ENCODE measurements around the gene DIP2A.

DIP2A gene, protein sequence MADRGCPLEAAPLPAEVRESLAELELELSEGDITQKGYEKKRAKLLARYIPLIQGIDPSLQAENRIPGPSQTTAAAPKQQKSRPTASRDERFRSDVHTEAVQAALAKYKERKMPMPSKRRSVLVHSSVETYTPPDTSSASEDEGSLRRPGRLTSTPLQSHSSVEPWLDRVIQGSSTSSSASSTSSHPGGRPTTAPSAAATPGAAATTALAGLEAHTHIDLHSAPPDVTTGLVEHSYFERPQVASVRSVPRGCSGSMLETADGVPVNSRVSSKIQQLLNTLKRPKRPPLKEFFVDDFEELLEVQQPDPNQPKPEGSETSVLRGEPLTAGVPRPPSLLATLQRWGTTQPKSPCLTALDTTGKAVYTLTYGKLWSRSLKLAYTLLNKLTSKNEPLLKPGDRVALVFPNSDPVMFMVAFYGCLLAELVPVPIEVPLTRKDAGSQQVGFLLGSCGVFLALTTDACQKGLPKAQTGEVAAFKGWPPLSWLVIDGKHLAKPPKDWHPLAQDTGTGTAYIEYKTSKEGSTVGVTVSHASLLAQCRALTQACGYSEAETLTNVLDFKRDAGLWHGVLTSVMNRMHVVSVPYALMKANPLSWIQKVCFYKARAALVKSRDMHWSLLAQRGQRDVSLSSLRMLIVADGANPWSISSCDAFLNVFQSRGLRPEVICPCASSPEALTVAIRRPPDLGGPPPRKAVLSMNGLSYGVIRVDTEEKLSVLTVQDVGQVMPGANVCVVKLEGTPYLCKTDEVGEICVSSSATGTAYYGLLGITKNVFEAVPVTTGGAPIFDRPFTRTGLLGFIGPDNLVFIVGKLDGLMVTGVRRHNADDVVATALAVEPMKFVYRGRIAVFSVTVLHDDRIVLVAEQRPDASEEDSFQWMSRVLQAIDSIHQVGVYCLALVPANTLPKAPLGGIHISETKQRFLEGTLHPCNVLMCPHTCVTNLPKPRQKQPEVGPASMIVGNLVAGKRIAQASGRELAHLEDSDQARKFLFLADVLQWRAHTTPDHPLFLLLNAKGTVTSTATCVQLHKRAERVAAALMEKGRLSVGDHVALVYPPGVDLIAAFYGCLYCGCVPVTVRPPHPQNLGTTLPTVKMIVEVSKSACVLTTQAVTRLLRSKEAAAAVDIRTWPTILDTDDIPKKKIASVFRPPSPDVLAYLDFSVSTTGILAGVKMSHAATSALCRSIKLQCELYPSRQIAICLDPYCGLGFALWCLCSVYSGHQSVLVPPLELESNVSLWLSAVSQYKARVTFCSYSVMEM (N-terminal part only)

DNA sequence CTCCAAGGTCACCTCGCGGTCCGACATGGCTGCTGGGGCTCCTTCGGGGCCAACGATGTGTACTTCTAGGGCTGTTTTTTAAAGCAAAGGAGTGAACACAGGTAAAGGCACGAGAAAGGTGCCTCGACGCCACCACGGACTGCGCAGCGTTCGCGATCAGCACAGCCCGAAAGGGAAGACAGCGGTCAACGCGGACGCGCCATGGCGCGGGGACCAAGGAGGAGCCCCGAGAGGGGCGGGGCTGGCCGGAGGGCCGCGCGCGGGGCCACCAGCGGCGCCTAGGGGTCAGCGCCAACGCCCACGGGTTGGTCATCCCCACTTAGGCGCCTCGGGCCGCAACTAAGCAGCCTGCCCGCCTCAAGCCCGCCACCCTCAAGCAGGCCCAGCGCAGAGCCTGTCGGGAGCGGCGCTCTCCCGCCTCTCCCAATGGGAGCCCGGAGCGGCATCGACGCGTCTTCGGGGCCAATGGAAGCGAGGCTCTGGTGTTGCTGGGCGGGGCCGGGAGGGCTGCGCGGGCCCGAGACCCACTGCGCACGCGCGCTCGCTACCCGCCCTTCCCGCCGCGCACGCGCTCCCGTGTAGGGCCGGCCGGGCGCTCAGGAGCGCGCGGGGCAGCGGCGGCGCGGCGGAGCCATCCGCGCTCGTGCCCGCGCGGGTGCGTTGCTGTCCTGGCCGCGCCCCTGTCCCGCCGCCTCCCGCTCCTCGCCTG, at the start of gene DIP2A:
Gene DIP2A (plus strand): TSS at position 577 of the 709 bp plus-strand sequence. CDS start 241 bp downstream, outside the sequence.
- peak; percentile 83 to 90 for DNase-seq (ENCODE audit: low read depth in 2 of 2)

- no peak for DNase-seq (ENCODE audit: low read depth in 2 of 2)
Measured at GRCh38 chr21:46409641-46410406, 48.9 kb upstream of the DIP2A start.

- DNase-seq (ENCODE audit: low read depth in 2 of 2) = no peak
Measured at GRCh38 chr21:46410516-46410915, 48.2 kb upstream of the DIP2A start.

- DNase-seq (ENCODE audit: low read depth in 2 of 2) = no peak
Measured at GRCh38 chr21:46411236-46411635, 47.5 kb upstream of the DIP2A start.

GRCh38 chr21:46411691-46412090, 47.0 kb upstream of the DIP2A start:
- no peak for DNase-seq (ENCODE audit: low read depth in 2 of 2)

GRCh38 chr21:46412521-46413364, 45.9 kb upstream of the DIP2A start:
- DNase-seq (ENCODE audit: low read depth in 2 of 2) = no peak

DNA sequence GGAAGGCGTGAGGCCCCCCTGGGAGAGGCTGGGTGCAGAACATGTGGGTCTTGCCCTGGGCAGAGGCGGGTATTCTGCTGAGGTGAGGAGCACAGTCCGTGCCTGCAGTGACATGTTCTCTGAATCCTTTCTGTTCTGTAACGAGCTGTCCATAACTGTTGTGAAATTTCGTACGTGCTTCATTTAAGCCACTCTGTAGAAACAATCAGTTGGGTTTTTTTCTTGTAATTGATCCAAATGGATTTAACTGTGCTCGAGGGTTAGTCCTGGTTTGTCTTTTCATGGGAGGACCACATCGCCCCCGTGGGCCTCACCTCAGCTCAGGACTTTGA, 45.4 kb upstream of the DIP2A start:
- DNase-seq (ENCODE audit: low read depth in 2 of 2) = no peak

GRCh38 chr21:46414965-46415275, 43.8 kb upstream of the DIP2A start:
- DNase-seq (ENCODE audit: low read depth in 2 of 2) = no peak

DNA sequence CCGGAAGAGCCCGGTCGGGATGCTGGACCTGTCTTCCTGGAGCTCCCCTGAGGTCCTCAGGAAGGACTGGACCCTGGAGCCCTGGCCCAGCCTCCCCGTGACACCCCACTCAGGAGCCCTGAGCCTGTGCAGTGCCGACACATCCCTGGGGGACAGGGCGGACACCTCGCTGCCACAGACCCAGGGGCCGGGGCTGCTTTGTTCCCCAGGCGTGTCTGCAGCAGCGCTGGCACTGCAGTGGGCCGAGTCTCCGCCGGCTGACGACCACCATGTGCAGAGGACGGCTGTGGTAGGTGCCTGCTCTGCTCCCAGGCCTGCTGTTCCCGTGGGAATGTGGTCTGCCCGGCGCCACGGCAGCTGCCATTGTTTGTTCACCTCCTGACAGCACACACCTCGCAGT, 42.1 kb upstream of the DIP2A start:
- no peak for DNase-seq (ENCODE audit: low read depth in 2 of 2)

GRCh38 chr21:46418265-46418946, 40.3 kb upstream of the DIP2A start:
- DNase-seq (ENCODE audit: low read depth in 2 of 2) = no peak

DNA sequence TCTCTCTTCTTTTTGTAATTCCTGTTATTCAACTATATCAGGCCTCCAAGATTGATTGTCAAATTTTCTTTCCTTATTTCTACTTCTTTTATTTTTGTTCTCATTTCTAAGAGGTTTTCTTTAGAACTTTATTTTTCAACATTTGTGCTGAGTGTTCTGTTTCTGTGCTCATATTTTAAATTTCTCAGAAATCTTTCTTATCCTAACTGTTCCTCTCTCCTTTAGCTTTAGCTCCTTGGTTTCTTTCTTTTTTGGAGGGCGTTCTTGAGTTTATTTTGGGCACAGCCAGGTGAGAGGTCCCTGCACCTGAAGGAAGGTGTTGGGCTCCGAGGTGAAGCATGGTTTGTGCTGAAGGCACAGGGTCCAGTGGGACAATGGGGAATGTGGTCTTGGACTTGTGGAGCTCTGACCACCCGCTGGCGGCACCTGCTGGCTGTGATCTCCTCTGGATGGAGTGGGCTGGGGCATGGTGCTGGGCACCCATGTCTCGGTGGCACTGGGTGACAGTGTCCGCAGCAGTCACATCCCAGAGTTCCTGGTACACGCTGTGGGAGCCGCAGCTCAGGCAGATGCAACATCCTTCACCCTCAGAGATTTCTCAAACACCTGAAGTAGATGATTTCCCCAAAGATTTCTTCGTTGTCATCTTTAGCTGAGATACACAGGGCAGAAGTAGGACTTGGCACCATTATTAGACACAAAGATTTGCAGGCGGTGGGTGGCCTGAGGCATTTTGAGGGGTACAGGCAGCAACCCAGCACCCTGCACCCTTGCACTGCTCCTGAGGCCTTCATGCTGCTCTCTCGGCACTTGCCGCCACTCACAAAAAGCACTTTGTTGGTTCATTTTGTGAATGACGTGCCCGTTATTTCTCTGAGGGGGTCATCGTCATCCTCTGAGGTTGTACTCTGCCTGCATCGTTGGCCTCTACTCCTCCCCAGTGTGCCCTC, 38.2 kb upstream of the DIP2A start:
- DNase-seq (ENCODE audit: low read depth in 2 of 2) = no peak

- no peak for DNase-seq (ENCODE audit: low read depth in 2 of 2)
Measured at GRCh38 chr21:46421191-46421750, 37.4 kb upstream of the DIP2A start.

DNA sequence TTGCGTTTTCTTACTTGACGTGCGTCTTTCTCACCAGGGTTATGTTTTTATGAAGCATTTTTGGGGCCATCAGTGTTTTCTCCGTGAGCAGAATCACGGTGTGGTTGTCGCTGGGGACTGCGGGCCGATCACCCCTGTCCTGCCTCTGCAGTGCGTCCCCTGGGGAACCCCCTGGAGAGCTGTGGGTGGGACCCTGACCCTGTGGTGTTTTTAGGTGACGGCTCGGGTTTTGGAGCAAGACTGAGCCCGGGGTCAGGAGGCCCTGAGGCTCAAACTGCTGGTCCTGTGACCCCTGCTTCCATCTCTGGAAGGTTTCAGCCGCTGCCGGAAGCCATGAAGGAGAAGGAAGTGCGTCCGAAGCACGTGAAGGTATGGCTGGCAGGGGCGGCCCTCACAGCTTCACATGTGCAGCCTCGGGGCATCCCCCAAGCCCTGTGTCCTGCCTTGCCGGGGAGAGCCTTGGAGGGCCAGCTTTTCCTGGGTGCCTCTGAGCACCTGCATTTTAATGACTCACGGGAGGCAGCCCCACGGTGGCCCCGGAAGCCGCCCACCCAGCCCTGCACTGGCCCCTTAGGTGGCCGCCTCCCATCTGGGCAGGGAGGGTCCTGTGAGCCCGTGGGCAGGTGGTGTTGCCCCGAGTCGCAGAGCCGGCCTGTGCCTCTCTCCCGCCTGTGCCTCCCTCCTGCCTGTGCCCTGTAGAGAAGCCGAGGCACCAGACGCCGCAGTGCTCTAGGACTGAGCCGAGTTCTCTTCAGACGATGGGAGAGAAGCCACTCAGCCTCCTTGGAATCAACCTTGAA, 36.7 kb upstream of the DIP2A start:
- DNase-seq (ENCODE audit: low read depth in 2 of 2) = no peak

DNA sequence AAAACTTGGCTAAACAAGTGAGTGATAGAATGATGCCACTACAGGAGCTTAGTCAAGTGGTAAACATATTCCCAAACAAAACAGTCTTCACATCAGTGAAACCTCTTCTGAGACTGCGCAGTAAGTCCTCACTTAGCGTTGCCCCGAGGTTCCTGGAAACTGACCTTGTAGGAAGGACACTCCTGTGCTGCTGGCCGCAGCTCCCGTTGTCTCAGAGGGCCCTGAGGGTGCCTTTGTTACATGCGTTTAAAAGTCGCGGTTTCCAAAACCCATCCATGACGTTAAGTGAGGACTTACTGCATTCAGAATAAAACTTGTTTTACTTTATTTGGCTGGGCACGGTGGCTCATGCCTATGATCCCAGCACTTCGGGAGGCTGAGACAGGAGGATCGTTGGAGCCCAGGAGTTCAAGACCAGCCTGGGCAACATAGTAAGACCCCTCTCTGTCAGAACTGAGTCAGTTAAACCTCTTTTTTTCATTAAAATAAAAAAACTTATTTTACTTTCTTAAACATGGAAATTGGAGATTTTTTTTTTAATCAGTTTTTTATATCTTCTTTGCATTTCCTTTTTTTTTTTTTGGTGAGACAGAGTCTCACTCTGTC, 36.0 kb upstream of the DIP2A start:
- no peak for DNase-seq (ENCODE audit: low read depth in 2 of 2)

- no peak for DNase-seq (ENCODE audit: low read depth in 2 of 2)
Measured at GRCh38 chr21:46423546-46424038, 35.1 kb upstream of the DIP2A start.

GRCh38 chr21:46424039-46424591, 34.6 kb upstream of the DIP2A start:
- no peak for DNase-seq (ENCODE audit: low read depth in 2 of 2)
